COR-L47 (cell line): ENCODE data around the gene ENO2.

ENCODE experiments used
- DNase-seq: peaks from one replicate; lab custom pipeline; 2025; lab: John Stamatoyannopoulos, UW

The ENO2 gene

DNA sequence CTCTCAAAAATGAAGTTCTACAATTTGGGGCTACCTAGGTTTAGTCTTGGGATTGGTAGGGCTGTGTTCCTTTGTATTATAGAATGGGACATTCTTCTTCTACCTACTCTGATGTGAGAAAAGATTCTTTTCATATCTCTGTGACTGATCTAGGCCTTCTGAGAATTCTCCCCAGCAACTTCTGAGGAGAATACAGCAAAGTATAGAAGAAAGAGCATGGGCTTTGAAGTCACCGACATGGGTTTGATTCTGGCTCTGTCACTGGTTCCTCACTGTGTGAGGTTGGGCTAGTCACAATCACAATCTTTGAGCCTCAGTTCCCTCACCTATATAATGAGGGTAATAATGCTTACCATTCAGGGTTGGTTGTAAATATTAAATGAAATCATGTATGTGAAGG, 18.4 kb downstream of the ENO2 start:
- DNase-seq = no peak

- no peak for DNase-seq
Observed at GRCh38 chr12:6934110-6934509, 19.7 kb downstream of the ENO2 start.

GRCh38 chr12:6935371-6936193, 21.2 kb downstream of the ENO2 start:
- DNase-seq = no peak

DNA sequence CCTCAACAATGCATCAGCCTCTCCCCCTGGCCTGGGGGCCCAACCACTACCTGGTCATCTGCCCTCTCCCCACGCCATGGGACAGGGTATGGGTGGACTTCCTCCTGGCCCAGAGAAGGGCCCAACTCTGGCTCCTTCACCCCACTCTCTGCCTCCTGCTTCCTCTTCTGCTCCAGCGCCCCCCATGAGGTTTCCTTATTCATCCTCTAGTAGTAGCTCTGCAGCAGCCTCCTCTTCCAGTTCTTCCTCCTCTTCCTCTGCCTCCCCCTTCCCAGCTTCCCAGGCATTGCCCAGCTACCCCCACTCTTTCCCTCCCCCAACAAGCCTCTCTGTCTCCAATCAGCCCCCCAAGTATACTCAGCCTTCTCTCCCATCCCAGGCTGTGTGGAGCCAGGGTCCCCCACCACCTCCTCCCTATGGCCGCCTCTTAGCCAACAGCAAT, 21.8 kb downstream of the ENO2 start:
- no peak for DNase-seq

DNA sequence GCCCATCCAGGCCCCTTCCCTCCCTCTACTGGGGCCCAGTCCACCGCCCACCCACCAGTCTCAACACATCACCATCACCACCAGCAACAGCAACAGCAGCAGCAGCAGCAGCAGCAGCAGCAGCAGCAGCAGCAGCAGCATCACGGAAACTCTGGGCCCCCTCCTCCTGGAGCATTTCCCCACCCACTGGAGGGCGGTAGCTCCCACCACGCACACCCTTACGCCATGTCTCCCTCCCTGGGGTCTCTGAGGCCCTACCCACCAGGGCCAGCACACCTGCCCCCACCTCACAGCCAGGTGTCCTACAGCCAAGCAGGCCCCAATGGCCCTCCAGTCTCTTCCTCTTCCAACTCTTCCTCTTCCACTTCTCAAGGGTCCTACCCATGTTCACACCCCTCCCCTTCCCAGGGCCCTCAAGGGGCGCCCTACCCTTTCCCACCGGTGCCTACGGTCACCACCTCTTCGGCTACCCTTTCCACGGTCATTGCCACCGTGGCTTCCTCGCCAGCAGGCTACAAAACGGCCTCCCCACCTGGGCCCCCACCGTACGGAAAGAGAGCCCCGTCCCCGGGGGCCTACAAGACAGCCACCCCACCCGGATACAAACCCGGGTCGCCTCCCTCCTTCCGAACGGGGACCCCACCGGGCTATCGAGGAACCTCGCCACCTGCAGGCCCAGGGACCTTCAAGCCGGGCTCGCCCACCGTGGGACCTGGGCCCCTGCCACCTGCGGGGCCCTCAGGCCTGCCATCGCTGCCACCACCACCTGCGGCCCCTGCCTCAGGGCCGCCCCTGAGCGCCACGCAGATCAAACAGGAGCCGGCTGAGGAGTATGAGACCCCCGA, 22.5 kb downstream of the ENO2 start:
- DNase-seq = peak; percentile 52

- peak; percentile 86 for DNase-seq
Observed at GRCh38 chr12:6937481-6938352, 23.3 kb downstream of the ENO2 start.

- no peak for DNase-seq
Observed at GRCh38 chr12:6938353-6939190, 24.2 kb downstream of the ENO2 start.

GRCh38 chr12:6939191-6939540, 24.8 kb downstream of the ENO2 start:
- no peak for DNase-seq

- DNase-seq = no peak
Observed at GRCh38 chr12:6941267-6941666, 26.9 kb downstream of the ENO2 start.

DNA sequence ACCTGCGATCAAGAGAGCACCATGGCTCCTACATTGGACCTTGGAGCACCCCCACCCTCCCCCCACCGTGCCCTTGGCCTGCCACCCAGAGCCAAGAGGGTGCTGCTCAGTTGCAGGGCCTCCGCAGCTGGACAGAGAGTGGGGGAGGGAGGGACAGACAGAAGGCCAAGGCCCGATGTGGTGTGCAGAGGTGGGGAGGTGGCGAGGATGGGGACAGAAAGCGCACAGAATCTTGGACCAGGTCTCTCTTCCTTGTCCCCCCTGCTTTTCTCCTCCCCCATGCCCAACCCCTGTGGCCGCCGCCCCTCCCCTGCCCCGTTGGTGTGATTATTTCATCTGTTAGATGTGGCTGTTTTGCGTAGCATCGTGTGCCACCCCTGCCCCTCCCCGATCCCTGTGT, 27.4 kb downstream of the ENO2 start:
- DNase-seq = no peak

DNA sequence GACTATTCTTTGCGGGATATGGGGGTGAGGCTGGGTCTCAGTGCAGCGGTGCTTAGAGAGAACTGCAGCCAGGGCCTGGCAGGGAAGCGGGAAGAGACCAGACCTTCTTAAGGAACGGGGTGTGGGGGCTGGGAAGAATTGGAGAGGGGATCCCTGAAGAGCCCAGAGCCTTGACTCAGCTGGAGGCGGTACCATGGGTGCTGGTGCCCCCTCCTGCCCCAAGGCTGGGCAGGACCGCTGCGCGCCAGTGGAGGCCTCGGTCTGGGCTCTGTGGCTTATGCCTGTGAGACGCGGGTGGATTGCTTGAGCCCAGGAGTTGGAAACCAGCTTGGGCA, 27.9 kb downstream of the ENO2 start:
- no peak for DNase-seq

GRCh38 chr12:6943389-6943721, 29.0 kb downstream of the ENO2 start:
- peak; percentile 61 for DNase-seq

- DNase-seq = peak; percentile 76
Observed at GRCh38 chr12:6943722-6944380, 29.5 kb downstream of the ENO2 start, which contains the start of the genes C12orf57 and RNU7-1. TSS of gene C12orf57 (plus strand) at chr12:6944022. CDS start at chr12:6944122, 100 bp downstream. TSS of gene RNU7-1 (plus strand) at chr12:6943816.

DNA sequence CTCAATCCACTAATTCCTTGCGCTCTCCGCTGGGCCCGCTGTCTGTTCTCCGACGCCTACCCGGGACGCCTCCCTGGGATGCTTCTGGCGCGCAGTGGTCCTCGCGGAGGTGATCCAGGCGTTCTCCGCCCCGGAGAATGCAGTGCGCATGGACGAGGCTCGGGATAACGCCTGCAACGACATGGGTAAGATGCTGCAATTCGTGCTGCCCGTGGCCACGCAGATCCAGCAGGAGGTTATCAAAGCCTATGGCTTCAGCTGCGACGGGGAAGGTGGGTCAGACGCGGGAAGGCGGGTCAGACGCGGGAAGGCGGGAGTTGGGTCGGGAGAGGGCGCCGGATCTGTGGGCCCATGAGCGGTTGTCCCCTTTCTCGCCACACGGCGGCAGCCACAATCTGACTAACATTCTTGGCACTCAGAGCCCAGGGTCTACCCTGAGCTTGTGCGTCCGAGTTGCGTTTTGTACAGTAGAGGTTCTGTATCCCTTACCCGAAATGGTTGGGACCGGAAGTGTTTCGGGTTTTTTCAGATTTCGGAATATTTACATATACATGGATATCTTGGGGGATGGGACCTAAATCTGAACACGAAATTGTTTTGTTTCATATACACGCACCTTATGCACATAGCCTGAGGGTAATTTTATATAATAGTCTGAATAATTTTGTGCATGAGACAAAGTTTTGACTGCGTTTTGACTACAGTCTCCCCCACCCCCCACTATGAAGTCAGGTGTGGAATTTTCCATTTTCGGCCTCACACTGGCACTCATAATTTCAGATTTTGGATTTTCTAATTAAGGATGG, 30.2 kb downstream of the ENO2 start:
- peak; percentile 82 for DNase-seq

GRCh38 chr12:6945613-6946012, 31.2 kb downstream of the ENO2 start:
- DNase-seq = no peak

DNA sequence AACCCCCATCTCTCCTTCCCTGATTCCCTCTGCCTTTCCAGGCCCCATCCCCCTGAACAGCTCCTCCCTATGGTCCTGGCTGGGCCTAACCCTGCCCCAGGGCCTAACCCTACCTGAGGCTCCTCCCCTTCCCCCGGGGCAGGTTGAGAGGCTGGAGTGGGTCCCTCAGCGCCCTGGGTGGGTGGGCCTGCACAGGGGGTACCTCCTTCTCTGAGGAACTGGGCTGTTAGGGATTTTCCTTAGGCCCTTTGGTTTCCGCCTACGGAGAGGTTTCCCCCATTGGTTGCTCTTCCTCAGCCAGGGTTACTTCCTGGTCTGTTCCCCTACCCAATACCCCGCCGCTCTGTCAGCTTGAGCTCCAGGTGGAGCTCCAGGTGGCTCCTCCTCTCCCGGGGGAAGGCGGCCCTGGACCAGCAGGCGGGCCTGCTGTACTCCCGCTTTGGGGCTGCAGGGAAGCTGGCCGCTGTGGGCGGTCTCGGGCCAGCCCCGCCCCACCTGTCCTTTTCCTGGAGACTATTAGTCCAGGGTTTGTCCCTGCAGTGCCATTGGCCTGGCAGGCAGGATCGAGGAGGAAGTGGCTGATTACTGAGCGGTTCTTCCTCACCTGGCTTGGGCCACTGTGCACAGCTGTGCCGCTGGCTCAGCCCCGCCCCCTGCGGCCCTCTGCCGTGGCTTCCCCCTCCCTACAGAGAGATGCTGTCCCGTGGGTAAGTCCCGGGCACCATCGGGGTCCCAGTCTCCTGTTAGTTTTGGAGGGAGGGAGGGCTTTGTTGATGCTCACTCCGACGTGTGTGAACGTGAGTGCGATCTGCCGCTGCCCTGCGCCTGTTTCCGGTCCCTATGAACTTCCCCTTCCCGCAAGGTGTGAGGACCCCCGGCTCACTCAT, 31.9 kb downstream of the ENO2 start:
- DNase-seq = peak; percentile 82

GRCh38 chr12:6946920-6947374, 32.6 kb downstream of the ENO2 start:
- no peak for DNase-seq

DNA sequence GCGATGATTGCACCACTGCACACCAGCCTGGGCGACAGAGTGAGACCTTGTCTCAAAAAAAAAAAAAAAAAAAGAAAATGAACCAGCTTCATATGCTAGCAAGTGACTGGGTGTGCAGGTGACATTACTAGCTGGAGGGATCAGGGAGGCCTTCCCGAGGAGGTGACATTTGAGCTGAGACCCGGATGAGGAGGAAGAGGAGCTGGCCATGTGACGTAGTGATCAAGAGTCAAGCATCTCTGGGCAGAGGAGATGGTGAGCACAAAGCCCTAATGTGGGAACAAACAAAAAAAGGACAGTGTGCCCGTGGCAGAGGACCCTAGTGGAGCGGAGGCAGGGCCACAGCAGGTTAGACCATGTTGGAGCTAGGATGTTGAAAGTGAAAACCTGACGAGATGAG, 33.2 kb downstream of the ENO2 start:
- no peak for DNase-seq
